CD4-positive, alpha-beta T cell (primary cell): ENCODE measurements around the gene PDZRN3. TPM values are rescaled to one million over a fixed set of nuclear protein-coding genes. Genes with fewer than 3 reads are reported as not detected.

ENCODE experiments used
- ATAC-seq: fragments of 200-7000 bp; cut with Tn5 transposase; one replicate; pipeline ENCODE4 v1.10.0; 2022; ENCODE audit warnings: mild to moderate bottlenecking; ENCODE audit not compliant: poor library complexity
- CTCF ChIA-PET: fragments of 350-600 bp; sonication (Branson Sonifier 250); formaldehyde crosslinking; loops from one replicate; lab custom pipeline; 2021; ENCODE audit warnings: antibody characterized with exemption, inconsistent platforms; lab: Charles Lee
- POLR2A ChIA-PET: fragments of 350-600 bp; sonication (Branson Sonifier 250); formaldehyde crosslinking; loops from one replicate; lab custom pipeline; 2021; ENCODE audit warnings: antibody characterized with exemption, inconsistent platforms; lab: Charles Lee
- DNase-seq, 14 experiments: peaks; one replicate each; pipeline ENCODE4 v3.0.0-alpha.2; 2013 to 2020; ENCODE audit warnings: mixed read lengths in 2 of 14
- H3K27ac ChIP-seq, 2 donors: one replicate each; pipeline versions ENCODE4 v1.5.1 to v1.7.0; 2013; ENCODE audit warnings: low read length in 2 of 2, low read depth in 1 of 2, mild to moderate bottlenecking in 1 of 2
- H3K27me3 ChIP-seq, 2 experiments: 1 replicate in 1 of 2; 2 replicates in 1 of 2; pipeline versions ENCODE4 v1.6.1 to v1.7.0; 2013; ENCODE audit warnings: low read length in 2 of 2, control low read depth in 1 of 2, mild to moderate bottlenecking in 1 of 2, moderate library complexity in 1 of 2; ENCODE audit not compliant: insufficient read depth in 2 of 2, control insufficient read depth in 1 of 2
- H3K36me3 ChIP-seq: one replicate; pipeline ENCODE4 v1.6.1; 2013; ENCODE audit warnings: low read length, control low read depth; ENCODE audit not compliant: insufficient read depth
- H3K4me1 ChIP-seq: one replicate; pipeline ENCODE4 v1.6.1; 2013; ENCODE audit warnings: low read length, control low read depth; ENCODE audit not compliant: insufficient read depth
- H3K4me3 ChIP-seq: one replicate; pipeline ENCODE4 v1.5.1; 2013; ENCODE audit warnings: mild to moderate bottlenecking, low read length, moderate library complexity
- H3K9me3 ChIP-seq, 2 experiments: 1 replicate in 1 of 2; 2 replicates in 1 of 2; pipeline versions ENCODE4 v1.6.1 to v1.7.0; 2013; ENCODE audit warnings: low read length in 2 of 2, mild to moderate bottlenecking in 2 of 2, control low read depth in 1 of 2, moderate library complexity in 1 of 2; ENCODE audit not compliant: control insufficient read depth in 1 of 2, insufficient read depth in 1 of 2
- H3K27ac Mint-ChIP-seq: one replicate; pipeline ENCODE4 v1.8.0; 2020; ENCODE audit warnings: mixed read lengths
- H3K27me3 Mint-ChIP-seq: one replicate; pipeline ENCODE4 v1.8.0; 2021; ENCODE audit warnings: mixed read lengths
- H3K36me3 Mint-ChIP-seq: one replicate; pipeline ENCODE4 v1.8.0; 2021; ENCODE audit warnings: low read depth, mixed read lengths
- H3K4me1 Mint-ChIP-seq: one replicate; pipeline ENCODE4 v1.8.0; 2021; ENCODE audit warnings: low read depth, mixed read lengths
- H3K4me3 Mint-ChIP-seq: one replicate; pipeline ENCODE4 v1.8.0; 2020; ENCODE audit warnings: mild to moderate bottlenecking, mixed read lengths
- H3K9me3 Mint-ChIP-seq: one replicate; pipeline ENCODE4 v1.8.0; 2020; ENCODE audit warnings: mixed read lengths
- intact Hi-C, 2 experiments: fragments of 100-400 bp; cut with DNase I in 1 of 2; cut with micrococcal nuclease in 1 of 2; formaldehyde crosslinking; loops; one replicate each; pipeline versions ENCODE4 v1.15.1 to v1.9.0; 2023 to 2025; cut with DNase I, micrococcal nuclease
- total RNA-seq, 174 experiments: library from RNA in 2 of 174; stranded (reverse) in 2 of 174; gene quantifications; one replicate each; pipeline ENCODE4 v1.2.3 and lab custom pipeline; 2021 to 2026
- TF ChIP-seq, protein P1 (sequence below): fragments of 200-600 bp; IDR thresholded peaks from one replicate; pipeline ENCODE4 v1.8.0; 2022; ENCODE audit warnings: antibody characterized with exemption, mild to moderate bottlenecking

Gene PDZRN3
- total RNA-seq, 2 experiments from 2014 or later: not detected

DNA sequence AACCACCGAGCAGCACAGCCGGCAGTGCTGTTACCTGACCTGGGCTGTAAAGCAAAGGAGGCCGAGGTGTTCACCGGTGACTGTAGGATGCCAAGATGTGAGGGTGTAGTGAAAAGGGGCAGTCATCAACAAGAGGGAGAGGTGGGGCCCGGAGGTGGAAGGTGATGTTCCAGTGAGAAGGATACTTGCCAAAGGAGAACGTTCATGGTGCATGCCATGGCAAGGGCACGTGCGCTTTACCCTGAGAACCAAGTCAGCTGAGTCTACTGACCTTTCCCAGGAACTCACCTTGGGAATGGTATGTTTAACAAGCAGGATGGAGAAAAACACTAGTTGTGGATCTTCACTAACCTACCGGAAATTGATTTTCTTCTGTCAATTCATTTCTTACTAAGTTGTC lies 211.1 kb downstream of the PDZRN3 start:
- no peaks in the 10 kb centered on the region for H3K36me3 Mint-ChIP-seq
- no peak overlapping the region for H3K27ac ChIP-seq
- H3K27me3 Mint-ChIP-seq: peaks cover 21% of the 10 kb centered on the region
- H3K27ac Mint-ChIP-seq: no peak overlapping the region
- TF ChIP-seq, protein P1, sequence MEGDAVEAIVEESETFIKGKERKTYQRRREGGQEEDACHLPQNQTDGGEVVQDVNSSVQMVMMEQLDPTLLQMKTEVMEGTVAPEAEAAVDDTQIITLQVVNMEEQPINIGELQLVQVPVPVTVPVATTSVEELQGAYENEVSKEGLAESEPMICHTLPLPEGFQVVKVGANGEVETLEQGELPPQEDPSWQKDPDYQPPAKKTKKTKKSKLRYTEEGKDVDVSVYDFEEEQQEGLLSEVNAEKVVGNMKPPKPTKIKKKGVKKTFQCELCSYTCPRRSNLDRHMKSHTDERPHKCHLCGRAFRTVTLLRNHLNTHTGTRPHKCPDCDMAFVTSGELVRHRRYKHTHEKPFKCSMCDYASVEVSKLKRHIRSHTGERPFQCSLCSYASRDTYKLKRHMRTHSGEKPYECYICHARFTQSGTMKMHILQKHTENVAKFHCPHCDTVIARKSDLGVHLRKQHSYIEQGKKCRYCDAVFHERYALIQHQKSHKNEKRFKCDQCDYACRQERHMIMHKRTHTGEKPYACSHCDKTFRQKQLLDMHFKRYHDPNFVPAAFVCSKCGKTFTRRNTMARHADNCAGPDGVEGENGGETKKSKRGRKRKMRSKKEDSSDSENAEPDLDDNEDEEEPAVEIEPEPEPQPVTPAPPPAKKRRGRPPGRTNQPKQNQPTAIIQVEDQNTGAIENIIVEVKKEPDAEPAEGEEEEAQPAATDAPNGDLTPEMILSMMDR: no peak
- H3K36me3 ChIP-seq: no peaks in the 10 kb centered on the region
- H3K27me3 ChIP-seq: no peaks in the 10 kb centered on the region
- POLR2A ChIA-PET: no interaction called here
- no peak for ATAC-seq
- no peaks in the 10 kb centered on the region for H3K9me3 ChIP-seq
- no peak for DNase-seq
- intact Hi-C loops: no loop called here
- CTCF ChIA-PET: no interaction called here
- no peak overlapping the region for H3K4me3 ChIP-seq
- H3K4me1 Mint-ChIP-seq: no peaks in the 10 kb centered on the region
- no peaks in the 10 kb centered on the region for H3K4me1 ChIP-seq
- H3K9me3 Mint-ChIP-seq: no peaks in the 10 kb centered on the region
- no peak overlapping the region for H3K4me3 Mint-ChIP-seq

DNA sequence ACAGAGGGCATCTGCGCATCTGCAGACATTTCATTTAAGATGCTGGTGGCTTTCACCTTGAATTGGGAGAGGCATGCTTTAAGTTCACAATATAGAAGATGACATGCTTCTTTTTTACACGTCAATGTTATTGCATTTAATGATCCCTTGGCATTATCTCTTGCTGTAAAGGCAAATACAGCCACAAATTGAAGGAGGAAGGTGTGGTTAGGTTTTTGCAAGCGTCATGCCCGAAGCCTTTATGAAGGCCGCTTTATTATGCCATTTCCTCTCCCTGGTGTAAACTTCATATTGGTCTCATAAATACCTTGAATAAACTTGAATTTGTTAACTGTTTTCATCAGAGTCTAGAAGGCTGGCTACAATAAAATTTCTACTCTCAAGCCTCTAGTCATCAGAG lies 212.7 kb downstream of the PDZRN3 start:
- Histone ChIP-seq H3K27me3 (no peaks in the 10 kb centered on the region), H3K4me1 (no peaks in the 10 kb centered on the region), H3K4me3 (no peak overlapping the region), H3K36me3 (no peaks in the 10 kb centered on the region), H3K9me3 (no peaks in the 10 kb centered on the region), H3K27ac (no peak overlapping the region)
- Mint-ChIP-seq H3K4me3 (no peak overlapping the region), H3K27ac (no peak overlapping the region), H3K9me3 (no peaks in the 10 kb centered on the region), H3K36me3 (no peaks in the 10 kb centered on the region), H3K4me1 (no peaks in the 10 kb centered on the region), H3K27me3 (peaks cover 17% of the 10 kb centered on the region)
- TF ChIP-seq, protein P1: no peak
- POLR2A ChIA-PET: no interaction called here
- ATAC-seq (no peak), DNase-seq (no peak)
- intact Hi-C loops: no loop called here
- CTCF ChIA-PET: no interaction called here

DNA sequence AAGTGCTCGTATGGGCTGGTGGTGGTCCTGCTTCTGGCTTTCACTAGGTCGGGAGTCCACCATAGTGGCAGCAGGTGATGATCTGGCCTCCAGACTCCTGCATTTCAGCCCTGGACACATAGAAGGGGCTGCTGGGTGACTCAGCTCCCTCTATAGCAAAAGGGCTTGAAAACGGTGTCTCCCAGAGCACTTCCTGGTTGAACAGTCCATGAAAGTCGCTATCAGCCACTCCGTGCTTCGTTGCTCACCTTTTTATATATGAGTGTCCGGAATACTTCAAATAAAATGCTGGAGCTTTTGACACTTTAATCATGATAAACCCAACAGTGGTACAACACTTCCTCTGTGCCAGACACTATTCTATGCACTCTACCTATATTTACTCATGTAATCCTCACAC lies 213.2 kb downstream of the PDZRN3 start:
- DNase-seq: no peak
- ChIA-PET POLR2A (no interaction called here), CTCF (no interaction called here)
- Mint-ChIP-seq H3K27me3 (peaks cover 20% of the 10 kb centered on the region), H3K27ac (no peak overlapping the region), H3K9me3 (no peaks in the 10 kb centered on the region), H3K4me1 (no peaks in the 10 kb centered on the region), H3K36me3 (no peaks in the 10 kb centered on the region), H3K4me3 (no peak overlapping the region)
- H3K9me3 ChIP-seq: no peaks in the 10 kb centered on the region
- H3K4me1 ChIP-seq: no peaks in the 10 kb centered on the region
- TF ChIP-seq, protein P1: no peak
- ATAC-seq: no peak
- H3K36me3 ChIP-seq: no peaks in the 10 kb centered on the region
- H3K4me3 ChIP-seq: no peak overlapping the region
- H3K27me3 ChIP-seq: no peaks in the 10 kb centered on the region
- intact Hi-C loops: no loop called here
- no peak overlapping the region for H3K27ac ChIP-seq
